PFSK-1 (cell line): ENCODE results near the gene DYNLRB2.

Experiments
- FOXP2 ChIP-seq: optimal IDR thresholded peaks from 2 replicates; pipeline ENCODE3; 2011; ENCODE audit warnings: borderline replicate concordance, control low read depth, inconsistent platforms; ENCODE audit not compliant: insufficient read depth; ENCODE audit errors: extremely low read length, extremely low read depth
- POLR2AphosphoS5 ChIP-seq: IDR thresholded peaks from 2 replicates; pipeline ENCODE4 v1.6.1; 2012; ENCODE audit warnings: low read depth, mild to moderate bottlenecking, control low read depth, low read length, moderate library complexity
- REST ChIP-seq, 2 experiments: IDR thresholded peaks; 2 replicates each; pipeline versions ENCODE4 v1.6.1 to v1.8.0; 2011 to 2012; ENCODE audit warnings: low read depth in 2 of 2, low read length in 2 of 2, control low read depth in 1 of 2, inconsistent platforms in 1 of 2, mild to moderate bottlenecking in 1 of 2, moderate library complexity in 1 of 2; ENCODE audit not compliant: insufficient read depth in 1 of 2
- SIN3A ChIP-seq: IDR thresholded peaks from 2 replicates; pipeline ENCODE4 v1.6.1; 2012; ENCODE audit warnings: mild to moderate bottlenecking, low read length, moderate library complexity, borderline replicate concordance; ENCODE audit not compliant: insufficient read depth
- TAF1 ChIP-seq: IDR thresholded peaks from 2 replicates; pipeline ENCODE4 v1.6.1; 2012; ENCODE audit warnings: low read length, control low read depth, borderline replicate concordance; ENCODE audit not compliant: insufficient read depth

DYNLRB2 gene

GRCh38 chr16:80544326-80544725, 3.5 kb downstream of the DYNLRB2 start:
- TF ChIP-seq POLR2AphosphoS5 (no peak), FOXP2 (no peak), SIN3A (no peak)

- no peak for TF ChIP-seq SIN3A
- no peak for TF ChIP-seq REST (IDR thresholded peaks at IDR 0.05; ENCODE audit: insufficient read depth in 1 of 2, low read depth in 2 of 2, low read length in 2 of 2)
- no peak for TF ChIP-seq FOXP2
- TF ChIP-seq TAF1, result no peak
- TF ChIP-seq POLR2AphosphoS5, result no peak
Observed at GRCh38 chr16:80546249-80546648, 5.5 kb downstream of the DYNLRB2 start.

- TF ChIP-seq REST (IDR thresholded peaks at IDR 0.05; ENCODE audit: insufficient read depth in 1 of 2, low read depth in 2 of 2, low read length in 2 of 2), result no peak
- TF ChIP-seq FOXP2, result no peak
- no peak for TF ChIP-seq POLR2AphosphoS5
- TF ChIP-seq SIN3A, result no peak
- no peak for TF ChIP-seq TAF1
Observed at GRCh38 chr16:80547145-80547544, 6.4 kb downstream of the DYNLRB2 start.

GRCh38 chr16:80552277-80552676, 11.5 kb downstream of the DYNLRB2 start:
- TF ChIP-seq REST (IDR thresholded peaks at IDR 0.05; ENCODE audit: insufficient read depth in 1 of 2, low read depth in 2 of 2, low read length in 2 of 2) (no peak), POLR2AphosphoS5 (no peak), FOXP2 (no peak), TAF1 (no peak), SIN3A (no peak)

GRCh38 chr16:80554033-80554432, 13.2 kb downstream of the DYNLRB2 start:
- no peak for TF ChIP-seq POLR2AphosphoS5
- TF ChIP-seq FOXP2, result no peak
- no peak for TF ChIP-seq TAF1

- no peak for TF ChIP-seq TAF1
- TF ChIP-seq SIN3A, result no peak
- no peak for TF ChIP-seq POLR2AphosphoS5
- no peak for TF ChIP-seq FOXP2
- no peak for TF ChIP-seq REST (IDR thresholded peaks at IDR 0.05; ENCODE audit: insufficient read depth in 1 of 2, low read depth in 2 of 2, low read length in 2 of 2)
Observed at GRCh38 chr16:80556481-80556880, 15.7 kb downstream of the DYNLRB2 start.
